C4-2B (cell line): ENCODE measurements around the gene EIF3L.

Source experiments
- H3K27ac ChIP-seq: fragments of 450-650 bp; 2 replicates; pipeline ENCODE4 v1.5.1; 2017
- ZFX ChIP-seq: fragments of 450-650 bp; IDR thresholded peaks from 2 replicates; pipeline ENCODE4 v1.6.1; 2017
- TF ChIP-seq, protein P1 (sequence below): fragments of 450-650 bp; conservative IDR thresholded peaks from 2 replicates; pipeline ENCODE4 v1.5.1; 2017; ENCODE audit warnings: mild to moderate bottlenecking

The EIF3L gene

DNA sequence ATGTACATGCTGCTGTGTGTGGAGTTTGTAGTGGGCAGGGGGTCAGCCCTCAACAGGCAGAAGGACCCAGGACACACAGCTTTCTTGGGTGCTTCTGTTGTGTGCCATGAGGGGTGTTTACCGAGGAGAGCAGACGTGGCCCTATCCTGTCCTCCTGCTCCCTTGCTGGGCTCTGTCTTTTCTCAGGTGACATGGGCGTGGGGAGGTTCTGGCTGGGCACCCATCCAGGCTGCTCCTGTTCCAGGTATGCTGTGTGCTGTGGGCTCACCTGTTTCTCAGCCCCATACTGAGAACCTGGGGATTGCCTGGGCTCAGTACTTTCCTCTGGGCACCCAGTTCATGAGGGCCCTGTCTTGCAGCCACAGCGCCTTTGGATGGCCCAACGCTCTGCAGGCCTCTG is 80.2 kb downstream of the EIF3L start:
- TF ChIP-seq, protein P1, sequence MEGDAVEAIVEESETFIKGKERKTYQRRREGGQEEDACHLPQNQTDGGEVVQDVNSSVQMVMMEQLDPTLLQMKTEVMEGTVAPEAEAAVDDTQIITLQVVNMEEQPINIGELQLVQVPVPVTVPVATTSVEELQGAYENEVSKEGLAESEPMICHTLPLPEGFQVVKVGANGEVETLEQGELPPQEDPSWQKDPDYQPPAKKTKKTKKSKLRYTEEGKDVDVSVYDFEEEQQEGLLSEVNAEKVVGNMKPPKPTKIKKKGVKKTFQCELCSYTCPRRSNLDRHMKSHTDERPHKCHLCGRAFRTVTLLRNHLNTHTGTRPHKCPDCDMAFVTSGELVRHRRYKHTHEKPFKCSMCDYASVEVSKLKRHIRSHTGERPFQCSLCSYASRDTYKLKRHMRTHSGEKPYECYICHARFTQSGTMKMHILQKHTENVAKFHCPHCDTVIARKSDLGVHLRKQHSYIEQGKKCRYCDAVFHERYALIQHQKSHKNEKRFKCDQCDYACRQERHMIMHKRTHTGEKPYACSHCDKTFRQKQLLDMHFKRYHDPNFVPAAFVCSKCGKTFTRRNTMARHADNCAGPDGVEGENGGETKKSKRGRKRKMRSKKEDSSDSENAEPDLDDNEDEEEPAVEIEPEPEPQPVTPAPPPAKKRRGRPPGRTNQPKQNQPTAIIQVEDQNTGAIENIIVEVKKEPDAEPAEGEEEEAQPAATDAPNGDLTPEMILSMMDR, result no peak
- TF ChIP-seq ZFX, result no peak
- no peak overlapping the region for H3K27ac ChIP-seq

DNA sequence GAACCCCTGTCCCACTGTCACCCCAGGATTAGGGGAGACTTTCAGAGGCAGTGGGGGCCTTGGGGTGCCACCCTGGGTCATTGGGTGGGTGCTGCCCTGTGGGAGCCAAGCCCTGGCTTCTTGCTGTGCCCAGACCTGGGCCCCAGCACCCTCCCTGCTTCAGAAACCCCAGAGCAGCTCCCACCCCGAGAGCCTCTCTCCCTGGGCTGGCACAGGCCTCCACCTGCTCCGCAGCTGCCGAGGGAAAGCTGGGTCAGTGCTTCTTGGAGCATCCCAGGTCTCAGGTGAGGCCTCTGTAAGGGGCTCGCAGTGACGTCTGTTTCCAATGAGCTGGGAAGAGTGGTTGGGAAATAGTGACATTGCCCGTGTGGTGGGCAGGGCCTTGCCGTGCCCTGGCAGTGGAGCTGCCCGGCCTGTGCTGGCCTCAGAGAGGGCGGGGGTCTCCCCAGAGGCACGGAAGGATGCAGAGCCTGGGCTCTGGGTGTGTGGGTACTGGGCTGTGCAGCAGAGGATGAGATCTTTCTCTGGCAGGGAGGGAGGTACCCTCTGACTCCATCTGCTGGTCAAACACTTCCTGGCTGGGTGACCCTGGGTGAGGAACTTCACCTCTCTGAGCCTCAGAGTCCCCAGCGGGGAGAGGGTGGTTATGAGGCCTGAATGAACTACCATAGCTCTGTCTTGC is 81.2 kb downstream of the EIF3L start:
- TF ChIP-seq ZFX, result no peak
- TF ChIP-seq, protein P1, result no peak; the same call in 1 of the 2 replicates
- no peak overlapping the region; the same call in 1 of the 2 replicates for H3K27ac ChIP-seq

DNA sequence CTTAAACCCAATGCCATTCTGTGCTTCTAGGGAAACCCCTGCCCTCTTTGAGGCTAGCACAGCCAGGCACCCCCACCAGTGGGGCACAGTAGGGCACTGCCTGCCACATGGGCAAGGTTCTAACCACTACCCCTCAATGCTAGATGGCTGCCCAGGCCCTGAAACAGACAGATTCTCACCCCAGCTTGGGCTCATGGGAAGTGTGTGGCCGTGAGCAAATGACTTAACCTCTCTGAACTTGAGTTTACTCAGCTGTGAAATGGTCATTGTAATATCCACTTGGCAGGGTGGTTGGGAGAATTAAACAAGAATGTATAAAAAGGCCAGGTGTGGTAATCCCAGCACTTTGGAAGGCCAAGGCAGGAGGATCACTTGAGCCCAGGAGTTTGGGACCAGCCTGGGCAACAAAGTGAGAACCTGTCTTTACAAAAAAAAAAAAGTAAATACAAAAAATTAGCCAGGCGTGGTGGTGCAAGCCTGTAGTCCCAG is 81.8 kb downstream of the EIF3L start:
- no peak overlapping the region; the same call in 1 of the 2 replicates for H3K27ac ChIP-seq
- TF ChIP-seq, protein P1, result no peak; the same call in 1 of the 2 replicates
- no peak for TF ChIP-seq ZFX

DNA sequence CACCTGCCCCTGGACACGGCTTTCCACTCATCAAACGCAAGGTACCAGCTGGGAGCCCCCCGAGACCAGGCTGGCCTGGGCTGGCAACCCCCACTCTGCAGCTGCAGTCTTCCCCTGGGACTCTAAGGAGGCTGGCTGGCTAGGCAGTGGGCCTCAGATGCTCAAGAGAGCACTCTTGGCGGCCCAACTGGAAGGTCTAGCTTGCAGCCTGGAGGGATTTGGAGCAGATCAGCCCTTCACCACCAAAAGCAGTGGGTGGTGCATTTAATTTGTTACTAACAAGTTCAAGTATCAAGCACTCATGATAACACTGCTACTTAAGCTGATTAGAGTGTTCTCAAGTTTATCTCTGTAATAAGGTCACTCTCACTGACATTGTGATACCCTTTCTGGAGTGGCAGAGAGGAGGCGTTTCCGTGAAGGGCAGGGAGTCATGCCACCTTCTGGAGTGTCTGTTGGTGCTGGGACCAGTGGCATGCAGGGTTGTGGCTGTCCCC is 82.7 kb downstream of the EIF3L start:
- no peak overlapping the region for H3K27ac ChIP-seq
- TF ChIP-seq ZFX, result no peak
- TF ChIP-seq, protein P1, result no peak

DNA sequence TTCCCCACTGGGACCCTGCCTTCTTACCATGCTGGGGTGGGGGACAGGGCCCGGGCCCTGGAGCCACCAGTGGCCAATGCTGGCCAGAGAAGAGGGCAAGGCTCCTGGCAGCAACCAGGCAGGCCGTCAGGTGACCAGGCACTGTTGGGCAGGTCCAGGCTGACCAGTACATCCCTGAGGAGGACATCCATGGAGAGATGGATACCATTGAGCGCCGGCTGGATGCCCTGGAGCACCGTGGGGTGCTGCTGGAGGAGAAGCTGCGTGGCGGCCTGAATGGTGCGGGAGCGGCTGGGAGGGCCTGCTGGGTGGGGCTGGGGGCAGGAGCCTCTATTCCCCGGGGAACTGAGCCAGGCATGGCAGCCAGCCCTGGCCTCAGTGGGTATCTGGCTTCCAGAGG is 83.2 kb downstream of the EIF3L start:
- no peak overlapping the region for H3K27ac ChIP-seq

DNA sequence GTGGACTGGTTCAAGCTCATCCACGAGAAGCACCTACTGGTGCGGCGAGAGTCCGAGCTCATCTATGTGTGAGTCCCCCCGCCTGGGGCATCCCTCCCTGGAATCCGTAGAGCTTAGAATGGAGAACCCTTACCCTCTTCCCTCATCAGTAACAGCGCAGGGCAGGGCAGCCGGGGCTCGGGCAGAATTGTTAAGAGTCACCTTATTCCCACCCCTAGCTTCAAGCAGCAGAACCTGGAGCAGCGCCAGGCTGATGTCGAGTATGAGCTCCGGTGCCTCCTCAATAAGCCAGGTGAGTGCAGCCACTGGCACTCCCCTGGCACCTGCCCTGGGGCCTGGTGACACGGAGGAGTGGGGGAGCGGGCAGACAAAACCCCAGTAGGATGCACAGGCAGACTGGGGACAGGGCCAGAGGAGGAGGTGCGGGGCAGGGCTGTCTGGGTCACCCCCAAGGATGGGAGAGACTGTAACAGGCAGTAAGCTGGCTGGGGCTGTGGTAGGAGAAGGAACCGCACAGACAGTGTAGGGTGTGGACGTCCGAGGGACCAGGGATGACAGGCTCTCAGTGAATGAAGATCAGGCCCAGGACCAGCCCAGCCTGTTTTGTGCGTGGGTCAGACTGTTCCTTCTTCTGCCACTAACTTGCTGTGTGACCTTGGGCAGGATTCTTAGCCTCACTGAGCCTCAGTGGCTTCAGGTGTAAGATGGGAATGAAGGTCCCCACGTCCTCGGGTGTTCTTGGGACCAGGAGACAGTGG is 83.8 kb downstream of the EIF3L start:
- no peak for TF ChIP-seq ZFX
- TF ChIP-seq, protein P1, result no peak
- peak overlapping the region; percentile 55 for H3K27ac ChIP-seq

More for the DNA sequence above, 83.2 kb downstream of the EIF3L start:
- no peak for TF ChIP-seq ZFX
- TF ChIP-seq, protein P1, result no peak
